ENCODE results near the gene ZNF365.
A peak's percentile ranks its signal among the peaks of the same experiment; 100 is the strongest.

The ZNF365 gene

DNA sequence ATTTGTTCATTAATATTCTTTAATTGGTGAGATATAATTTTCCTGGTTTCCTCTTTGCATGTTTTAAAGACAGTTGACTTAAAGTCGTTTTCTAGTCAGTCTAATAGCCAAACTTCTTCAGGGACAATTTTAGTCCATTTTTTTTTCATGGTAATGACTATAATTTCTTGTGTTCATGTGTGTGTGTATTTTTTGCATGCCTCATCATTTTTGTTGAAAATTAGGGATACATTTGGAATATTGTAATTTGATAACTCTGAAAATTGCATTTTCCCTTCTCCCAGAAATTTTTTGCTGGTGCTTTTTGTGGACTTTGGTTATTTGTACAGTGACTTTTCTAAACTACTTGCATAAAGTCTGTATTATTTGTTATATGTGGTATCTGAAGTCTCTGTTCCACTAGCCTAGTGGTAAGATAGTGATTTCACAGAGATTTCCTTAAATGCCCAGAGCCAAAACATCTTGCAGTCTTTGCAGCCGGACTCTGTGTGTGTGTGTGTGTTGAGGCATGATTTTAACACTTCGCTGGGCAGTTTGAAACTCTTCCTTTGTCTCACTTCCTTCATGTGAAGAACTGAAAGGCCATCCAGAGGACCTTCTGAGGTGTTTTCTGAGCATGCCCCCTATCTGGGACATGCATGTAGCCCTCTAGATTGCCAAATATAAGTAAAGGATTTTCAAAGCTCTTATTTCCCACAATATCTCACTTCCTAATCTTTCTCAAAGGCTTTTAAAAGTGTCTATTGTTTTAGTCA, 40.9 kb upstream of the ZNF365 start:
- Histone ChIP-seq H2BK5ac (ENCODE audit: low read length) (no peak overlapping the region), H3K79me1 (ENCODE audit: low read length) (no peaks in the 10 kb centered on the region), H4K5ac (ENCODE audit: low read length) (no peak overlapping the region), H3K4me1 (ENCODE audit: control insufficient read depth, low read depth, low read length) (no peaks in the 10 kb centered on the region), H4K8ac (ENCODE audit: low read depth, low read length) (no peak overlapping the region), H3K4me2 (ENCODE audit: low read length) (no peak overlapping the region), H3K27me3 (ENCODE audit: insufficient read depth, low read length, poor library complexity) (no peaks in the 10 kb centered on the region), H3K79me2 (ENCODE audit: control insufficient read depth, insufficient read depth, low read length) (no peaks in the 10 kb centered on the region), H3K23ac (ENCODE audit: low read length) (no peak overlapping the region), H3K56ac (ENCODE audit: low read length) (no peak overlapping the region), H3K4ac (ENCODE audit: low read depth, low read length) (no peak overlapping the region), H2AK5ac (ENCODE audit: low read length) (no peak overlapping the region), H3K9ac (ENCODE audit: low read length) (no peak overlapping the region), H2BK15ac (replicated peaks; ENCODE audit: low read depth) (no peak overlapping the region), H2BK120ac (ENCODE audit: low read depth, low read length) (no peak overlapping the region), H3K27ac (ENCODE audit: low read depth, low read length) (no peak overlapping the region), H3K18ac (ENCODE audit: low read length) (no peak overlapping the region), H3K4me3 (ENCODE audit: low read length) (no peak overlapping the region), H3K36me3 (ENCODE audit: control insufficient read depth, insufficient read depth, low read length) (no peaks in the 10 kb centered on the region)
- WGBS (ENCODE audit: extremely low coverage, insufficient coverage, low lambda C conversion rate): no CpG with 5 or more reads among the region's 3 CpGs
- no peak for DNase-seq

DNA sequence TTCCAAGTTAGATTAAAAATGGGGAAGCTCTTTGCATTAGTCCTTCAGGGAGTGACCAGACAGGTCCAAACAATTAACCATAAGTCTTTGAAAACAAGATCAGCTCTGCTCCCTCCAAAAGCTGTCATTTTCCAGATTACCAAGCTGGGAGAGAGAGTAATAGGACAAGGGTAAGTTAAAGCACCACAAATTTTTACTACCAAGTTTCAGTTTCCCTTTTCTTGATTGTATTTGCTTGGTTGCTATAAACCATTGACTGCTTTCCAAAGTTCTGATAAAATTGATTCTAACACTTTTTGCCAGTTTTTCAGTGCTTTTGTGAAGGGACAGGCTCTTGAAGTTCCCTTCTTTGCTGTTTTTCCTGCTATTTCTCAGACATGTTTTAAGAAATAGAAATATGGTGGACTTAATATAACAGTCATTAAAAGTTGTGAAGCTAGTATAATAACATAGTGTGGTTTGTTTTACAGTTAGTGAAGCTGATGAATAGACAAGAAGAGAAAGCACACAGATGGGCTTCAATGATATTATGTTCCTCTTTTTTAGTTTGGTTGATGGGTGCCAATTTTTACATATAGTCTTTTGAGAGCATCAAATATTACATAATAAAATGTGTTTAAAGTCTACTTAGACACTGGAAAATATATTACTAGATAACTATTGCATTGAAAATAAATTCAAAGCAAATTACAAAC, 40.0 kb upstream of the ZNF365 start:
- Histone ChIP-seq H3K4me3 (ENCODE audit: low read length) (no peak overlapping the region), H3K79me2 (ENCODE audit: control insufficient read depth, insufficient read depth, low read length) (no peaks in the 10 kb centered on the region), H3K4me1 (ENCODE audit: control insufficient read depth, low read depth, low read length) (no peaks in the 10 kb centered on the region), H3K56ac (ENCODE audit: low read length) (no peak overlapping the region), H3K18ac (ENCODE audit: low read length) (no peak overlapping the region), H3K4ac (ENCODE audit: low read depth, low read length) (no peak overlapping the region), H3K27ac (ENCODE audit: low read depth, low read length) (no peak overlapping the region), H3K23ac (ENCODE audit: low read length) (no peak overlapping the region), H2AK5ac (ENCODE audit: low read length) (no peak overlapping the region), H3K79me1 (ENCODE audit: low read length) (no peaks in the 10 kb centered on the region), H2BK120ac (ENCODE audit: low read depth, low read length) (no peak overlapping the region), H4K8ac (ENCODE audit: low read depth, low read length) (no peak overlapping the region), H3K4me2 (ENCODE audit: low read length) (no peak overlapping the region), H2BK5ac (ENCODE audit: low read length) (no peak overlapping the region), H2BK15ac (replicated peaks; ENCODE audit: low read depth) (no peak overlapping the region), H3K27me3 (ENCODE audit: insufficient read depth, low read length, poor library complexity) (no peaks in the 10 kb centered on the region), H3K36me3 (ENCODE audit: control insufficient read depth, insufficient read depth, low read length) (no peaks in the 10 kb centered on the region), H3K9ac (ENCODE audit: low read length) (no peak overlapping the region), H4K5ac (ENCODE audit: low read length) (no peak overlapping the region)
- DNase-seq: no peak

DNA sequence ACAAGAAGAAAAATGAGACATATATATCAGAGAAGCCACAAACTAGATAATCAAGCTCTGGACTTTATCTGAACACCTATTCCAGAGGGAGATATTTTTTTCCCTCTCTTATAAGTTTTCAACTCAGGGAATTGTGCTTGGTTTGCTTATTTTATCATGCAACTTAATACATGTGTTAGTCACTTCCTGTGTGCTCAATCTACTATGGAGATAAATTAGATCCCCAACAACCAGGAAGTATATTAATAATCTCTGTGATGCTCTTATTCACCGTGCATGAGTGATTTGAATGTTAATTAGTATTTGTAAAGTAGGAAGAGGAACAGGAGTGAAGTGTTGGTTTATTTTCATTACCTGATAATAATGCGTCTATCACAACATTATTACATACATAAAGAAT, 38.8 kb upstream of the ZNF365 start:
- H3K23ac ChIP-seq (ENCODE audit: low read length): no peak overlapping the region
- WGBS (ENCODE audit: extremely low coverage, insufficient coverage, low lambda C conversion rate): no CpG with 5 or more reads among the region's 2 CpGs

DNA sequence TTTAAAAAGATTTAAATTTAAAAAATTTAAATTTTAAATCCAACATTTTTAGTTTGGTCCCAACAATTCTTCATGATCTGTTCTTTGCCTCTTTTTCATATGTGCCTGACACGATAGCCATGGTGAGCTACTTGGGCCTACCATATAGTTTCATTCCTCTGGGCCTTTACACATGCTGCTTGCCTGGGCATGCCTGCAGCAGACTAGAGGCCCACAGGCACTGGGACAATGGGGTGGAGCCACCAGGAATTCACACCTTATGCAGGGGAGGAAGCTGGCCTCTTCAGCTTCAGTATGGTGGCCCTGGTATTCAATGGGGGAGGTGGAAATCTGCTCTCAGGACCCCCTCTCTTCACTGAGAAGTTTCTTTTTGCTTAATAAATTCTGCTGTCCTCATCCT, 37.8 kb upstream of the ZNF365 start:
- no peak overlapping the region for H3K18ac ChIP-seq (ENCODE audit: low read length)
- H2BK15ac ChIP-seq (replicated peaks; ENCODE audit: low read depth): no peak overlapping the region

More for the DNA sequence above, 38.8 kb upstream of the ZNF365 start:
- no peaks in the 10 kb centered on the region for H3K4me1 ChIP-seq (ENCODE audit: control insufficient read depth, low read depth, low read length)
- H4K5ac ChIP-seq (ENCODE audit: low read length): no peak overlapping the region
- no peaks in the 10 kb centered on the region for H3K79me1 ChIP-seq (ENCODE audit: low read length)
- H3K4me2 ChIP-seq (ENCODE audit: low read length): no peak overlapping the region
- no peak overlapping the region for H3K4me3 ChIP-seq (ENCODE audit: low read length)
- no peak for DNase-seq
- H4K8ac ChIP-seq (ENCODE audit: low read depth, low read length): no peak overlapping the region
- no peak overlapping the region for H3K9ac ChIP-seq (ENCODE audit: low read length)
- no peaks in the 10 kb centered on the region for H3K79me2 ChIP-seq (ENCODE audit: control insufficient read depth, insufficient read depth, low read length)
- H2AK5ac ChIP-seq (ENCODE audit: low read length): no peak overlapping the region
- H3K18ac ChIP-seq (ENCODE audit: low read length): no peak overlapping the region
- H2BK120ac ChIP-seq (ENCODE audit: low read depth, low read length): no peak overlapping the region
- no peak overlapping the region for H3K27ac ChIP-seq (ENCODE audit: low read depth, low read length)
- no peak overlapping the region for H3K56ac ChIP-seq (ENCODE audit: low read length)
- no peak overlapping the region for H2BK15ac ChIP-seq (replicated peaks; ENCODE audit: low read depth)
- H2BK5ac ChIP-seq (ENCODE audit: low read length): no peak overlapping the region
- H3K4ac ChIP-seq (ENCODE audit: low read depth, low read length): no peak overlapping the region
- H3K27me3 ChIP-seq (ENCODE audit: insufficient read depth, low read length, poor library complexity): no peaks in the 10 kb centered on the region
- H3K36me3 ChIP-seq (ENCODE audit: control insufficient read depth, insufficient read depth, low read length): no peaks in the 10 kb centered on the region

DNA sequence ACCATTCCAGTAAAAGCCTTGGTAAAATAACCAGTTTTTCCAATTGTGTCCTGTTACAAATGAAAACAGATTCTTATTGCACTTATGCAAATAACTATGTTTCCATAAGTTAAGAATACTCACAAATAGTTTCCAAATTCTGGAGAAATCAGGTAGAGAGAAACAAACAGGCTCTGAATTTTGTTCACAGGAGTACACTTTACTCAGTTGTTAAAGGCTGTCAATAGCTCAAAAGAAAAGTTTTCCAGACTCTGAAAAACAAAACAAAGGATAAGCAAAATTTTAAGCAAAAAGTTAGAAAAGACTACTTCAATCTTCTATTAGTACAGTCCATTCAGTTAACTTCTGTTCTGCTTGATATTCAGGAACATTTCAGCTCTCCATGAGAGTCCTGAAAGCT, 32.8 kb upstream of the ZNF365 start:
- Histone ChIP-seq H3K4me2 (ENCODE audit: low read length) (no peak overlapping the region), H3K4me3 (ENCODE audit: low read length) (no peak overlapping the region)

More for the DNA sequence above, 37.8 kb upstream of the ZNF365 start:
- H2BK120ac ChIP-seq (ENCODE audit: low read depth, low read length): no peak overlapping the region
- H3K79me2 ChIP-seq (ENCODE audit: control insufficient read depth, insufficient read depth, low read length): no peaks in the 10 kb centered on the region
- no peaks in the 10 kb centered on the region for H3K36me3 ChIP-seq (ENCODE audit: control insufficient read depth, insufficient read depth, low read length)
- H3K4me3 ChIP-seq (ENCODE audit: low read length): no peak overlapping the region
- H3K79me1 ChIP-seq (ENCODE audit: low read length): no peaks in the 10 kb centered on the region
- no peaks in the 10 kb centered on the region for H3K27me3 ChIP-seq (ENCODE audit: insufficient read depth, low read length, poor library complexity)
- no peak overlapping the region for H3K9ac ChIP-seq (ENCODE audit: low read length)
- DNase-seq: peak; percentile 10
- no peak overlapping the region for H2AK5ac ChIP-seq (ENCODE audit: low read length)
- no peaks in the 10 kb centered on the region for H3K4me1 ChIP-seq (ENCODE audit: control insufficient read depth, low read depth, low read length)
- H3K4ac ChIP-seq (ENCODE audit: low read depth, low read length): no peak overlapping the region
- H4K8ac ChIP-seq (ENCODE audit: low read depth, low read length): no peak overlapping the region
- no peak overlapping the region for H3K27ac ChIP-seq (ENCODE audit: low read depth, low read length)
- WGBS (ENCODE audit: extremely low coverage, insufficient coverage, low lambda C conversion rate): no CpG with 5 or more reads among the region's 1 CpG
- H4K5ac ChIP-seq (ENCODE audit: low read length): no peak overlapping the region
- H2BK5ac ChIP-seq (ENCODE audit: low read length): no peak overlapping the region
- H3K4me2 ChIP-seq (ENCODE audit: low read length): no peak overlapping the region
- no peak overlapping the region for H3K56ac ChIP-seq (ENCODE audit: low read length)
- no peak overlapping the region for H3K23ac ChIP-seq (ENCODE audit: low read length)

DNA sequence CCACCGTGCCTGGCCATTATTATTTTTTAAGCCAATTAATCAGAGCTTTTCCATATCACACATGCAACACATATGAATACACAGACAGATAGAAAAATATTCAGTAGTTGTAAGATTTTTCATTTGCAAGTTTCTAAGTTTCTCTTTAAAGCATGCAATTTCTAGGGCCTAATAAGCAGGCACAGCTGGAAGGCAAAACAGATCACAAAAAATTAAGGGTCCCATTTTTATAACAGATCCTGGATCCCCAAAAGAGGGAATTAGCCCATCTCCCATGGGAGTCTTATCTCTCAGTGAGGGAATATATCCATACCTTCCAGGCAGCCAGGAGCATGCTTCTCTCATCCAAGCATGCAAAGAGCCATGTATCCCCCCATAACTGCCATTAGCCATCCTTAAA, 31.2 kb upstream of the ZNF365 start:
- Histone ChIP-seq H3K4me3 (ENCODE audit: low read length) (no peak overlapping the region), H3K4me1 (ENCODE audit: control insufficient read depth, low read depth, low read length) (no peaks in the 10 kb centered on the region), H2AK5ac (ENCODE audit: low read length) (no peak overlapping the region), H3K9ac (ENCODE audit: low read length) (no peak overlapping the region), H2BK15ac (replicated peaks; ENCODE audit: low read depth) (no peak overlapping the region), H3K27ac (ENCODE audit: low read depth, low read length) (no peak overlapping the region), H3K4me2 (ENCODE audit: low read length) (no peak overlapping the region), H4K8ac (ENCODE audit: low read depth, low read length) (no peak overlapping the region), H3K79me1 (ENCODE audit: low read length) (no peaks in the 10 kb centered on the region), H2BK120ac (ENCODE audit: low read depth, low read length) (no peak overlapping the region), H3K56ac (ENCODE audit: low read length) (no peak overlapping the region), H3K23ac (ENCODE audit: low read length) (no peak overlapping the region), H3K4ac (ENCODE audit: low read depth, low read length) (no peak overlapping the region), H4K5ac (ENCODE audit: low read length) (no peak overlapping the region), H3K27me3 (ENCODE audit: insufficient read depth, low read length, poor library complexity) (no peaks in the 10 kb centered on the region), H3K18ac (ENCODE audit: low read length) (no peak overlapping the region), H2BK5ac (ENCODE audit: low read length) (no peak overlapping the region), H3K36me3 (ENCODE audit: control insufficient read depth, insufficient read depth, low read length) (no peaks in the 10 kb centered on the region), H3K79me2 (ENCODE audit: control insufficient read depth, insufficient read depth, low read length) (no peaks in the 10 kb centered on the region)
- DNase-seq: no peak
- no CpG with 5 or more reads among the region's 1 CpG for WGBS (ENCODE audit: extremely low coverage, insufficient coverage, low lambda C conversion rate)

More for the DNA sequence above, 32.8 kb upstream of the ZNF365 start:
- no peaks in the 10 kb centered on the region for H3K79me2 ChIP-seq (ENCODE audit: control insufficient read depth, insufficient read depth, low read length)
- no peaks in the 10 kb centered on the region for H3K36me3 ChIP-seq (ENCODE audit: control insufficient read depth, insufficient read depth, low read length)
- H3K79me1 ChIP-seq (ENCODE audit: low read length): no peaks in the 10 kb centered on the region
- no peak overlapping the region for H3K4ac ChIP-seq (ENCODE audit: low read depth, low read length)
- H3K4me1 ChIP-seq (ENCODE audit: control insufficient read depth, low read depth, low read length): no peaks in the 10 kb centered on the region
- H3K23ac ChIP-seq (ENCODE audit: low read length): no peak overlapping the region
- no peak overlapping the region for H2BK15ac ChIP-seq (replicated peaks; ENCODE audit: low read depth)
- H3K56ac ChIP-seq (ENCODE audit: low read length): no peak overlapping the region
- H2AK5ac ChIP-seq (ENCODE audit: low read length): no peak overlapping the region
- H3K18ac ChIP-seq (ENCODE audit: low read length): no peak overlapping the region
- H3K27ac ChIP-seq (ENCODE audit: low read depth, low read length): no peak overlapping the region
- H3K9ac ChIP-seq (ENCODE audit: low read length): no peak overlapping the region
- H3K27me3 ChIP-seq (ENCODE audit: insufficient read depth, low read length, poor library complexity): no peaks in the 10 kb centered on the region
- no peak overlapping the region for H2BK120ac ChIP-seq (ENCODE audit: low read depth, low read length)
- DNase-seq: peak; percentile 29
- H2BK5ac ChIP-seq (ENCODE audit: low read length): no peak overlapping the region
- H4K5ac ChIP-seq (ENCODE audit: low read length): no peak overlapping the region
- no peak overlapping the region for H4K8ac ChIP-seq (ENCODE audit: low read depth, low read length)

Measured in mesendoderm (in vitro differentiated cells).